ENCODE data around the gene SEC23B. TPM values are rescaled to one million over a fixed set of nuclear protein-coding genes. Genes with fewer than 3 reads are reported as not detected.

The SEC23B gene
- total and polyA plus RNA-seq, 2 experiments from 2014 or later: 27.2 to 66.6 TPM

DNA sequence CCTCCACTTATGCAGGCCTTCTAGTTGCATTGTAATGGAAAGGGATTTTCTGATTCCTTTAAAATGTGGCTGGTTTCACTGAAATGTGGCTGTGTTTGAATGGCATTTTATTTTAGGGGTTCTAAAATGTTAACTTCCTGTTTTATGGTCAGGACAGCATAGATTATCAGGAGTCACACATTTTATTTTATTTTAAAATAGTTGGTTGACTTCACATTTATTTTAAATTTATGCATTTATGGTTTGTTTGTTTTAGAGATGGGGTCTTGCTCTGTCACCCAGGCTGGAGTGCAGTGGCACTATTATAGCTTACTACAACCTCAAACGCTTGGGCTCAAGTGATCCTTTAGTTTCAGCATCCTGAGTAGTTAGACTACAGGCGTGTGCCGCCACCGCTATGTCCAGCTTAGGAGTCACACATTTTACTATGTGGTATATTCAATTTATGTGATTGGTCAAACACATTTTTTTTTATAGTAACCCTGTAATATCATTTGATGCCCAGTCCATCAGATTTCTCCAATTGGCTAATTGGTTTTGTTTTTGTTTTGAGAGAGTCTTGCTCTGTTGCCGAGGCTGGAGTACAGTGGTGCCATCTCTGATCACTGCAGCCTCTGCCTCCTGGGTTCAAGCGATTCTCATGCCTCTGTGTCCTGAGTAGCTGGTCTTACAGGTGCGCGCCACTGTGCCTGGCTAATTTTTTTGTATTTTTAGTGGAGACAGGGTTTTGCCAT is 82.4 kb downstream of the SEC23B start:
- Histone ChIP-seq H2AFZ (no peak overlapping the region), H4K20me1 (replicated peaks; ENCODE audit: insufficient read depth) (no peaks in the 10 kb centered on the region), H3K36me3 (ENCODE audit: insufficient read depth) (no peaks in the 10 kb centered on the region), H3K4me1 (ENCODE audit: insufficient read depth) (peaks cover 41% of the 10 kb centered on the region), H3K9me2 (ENCODE audit: insufficient read depth) (no peaks in the 10 kb centered on the region), H3F3A (replicated peaks; ENCODE audit: low read depth) (peaks cover 3% of the 10 kb centered on the region; the same call in 1 of the 2 replicates), H3K27me3 (ENCODE audit: insufficient read depth) (no peaks in the 10 kb centered on the region), H3K27ac (ENCODE audit: low read depth) (no peak overlapping the region; the same call in 1 of the 2 replicates), H3K79me2 (replicated peaks; ENCODE audit: insufficient read depth) (peaks cover 36% of the 10 kb centered on the region), H3K4me2 (peak overlapping the region; percentile 91), H3K4me3 (peak overlapping the region; percentile 85; the same call in 1 of the 2 replicates)
- Mint-ChIP-seq H3K27ac (peak overlapping the region; percentile 65), H3K4me1 (peaks cover 39% of the 10 kb centered on the region), H3K27me3 (ENCODE audit: insufficient read depth, low read depth, poor library complexity) (peaks cover 2% of the 10 kb centered on the region), H3K36me3 (ENCODE audit: low read depth) (peaks cover 4% of the 10 kb centered on the region; the same call in 2 of the 3 replicates), H3K9me3 (no peaks in the 10 kb centered on the region), H3K4me3 (peak overlapping the region; percentile 87)
- ATAC-seq: no peak
- DNase-seq (ENCODE audit: low spot score): no peak
- TF ChIP-seq, protein P1, sequence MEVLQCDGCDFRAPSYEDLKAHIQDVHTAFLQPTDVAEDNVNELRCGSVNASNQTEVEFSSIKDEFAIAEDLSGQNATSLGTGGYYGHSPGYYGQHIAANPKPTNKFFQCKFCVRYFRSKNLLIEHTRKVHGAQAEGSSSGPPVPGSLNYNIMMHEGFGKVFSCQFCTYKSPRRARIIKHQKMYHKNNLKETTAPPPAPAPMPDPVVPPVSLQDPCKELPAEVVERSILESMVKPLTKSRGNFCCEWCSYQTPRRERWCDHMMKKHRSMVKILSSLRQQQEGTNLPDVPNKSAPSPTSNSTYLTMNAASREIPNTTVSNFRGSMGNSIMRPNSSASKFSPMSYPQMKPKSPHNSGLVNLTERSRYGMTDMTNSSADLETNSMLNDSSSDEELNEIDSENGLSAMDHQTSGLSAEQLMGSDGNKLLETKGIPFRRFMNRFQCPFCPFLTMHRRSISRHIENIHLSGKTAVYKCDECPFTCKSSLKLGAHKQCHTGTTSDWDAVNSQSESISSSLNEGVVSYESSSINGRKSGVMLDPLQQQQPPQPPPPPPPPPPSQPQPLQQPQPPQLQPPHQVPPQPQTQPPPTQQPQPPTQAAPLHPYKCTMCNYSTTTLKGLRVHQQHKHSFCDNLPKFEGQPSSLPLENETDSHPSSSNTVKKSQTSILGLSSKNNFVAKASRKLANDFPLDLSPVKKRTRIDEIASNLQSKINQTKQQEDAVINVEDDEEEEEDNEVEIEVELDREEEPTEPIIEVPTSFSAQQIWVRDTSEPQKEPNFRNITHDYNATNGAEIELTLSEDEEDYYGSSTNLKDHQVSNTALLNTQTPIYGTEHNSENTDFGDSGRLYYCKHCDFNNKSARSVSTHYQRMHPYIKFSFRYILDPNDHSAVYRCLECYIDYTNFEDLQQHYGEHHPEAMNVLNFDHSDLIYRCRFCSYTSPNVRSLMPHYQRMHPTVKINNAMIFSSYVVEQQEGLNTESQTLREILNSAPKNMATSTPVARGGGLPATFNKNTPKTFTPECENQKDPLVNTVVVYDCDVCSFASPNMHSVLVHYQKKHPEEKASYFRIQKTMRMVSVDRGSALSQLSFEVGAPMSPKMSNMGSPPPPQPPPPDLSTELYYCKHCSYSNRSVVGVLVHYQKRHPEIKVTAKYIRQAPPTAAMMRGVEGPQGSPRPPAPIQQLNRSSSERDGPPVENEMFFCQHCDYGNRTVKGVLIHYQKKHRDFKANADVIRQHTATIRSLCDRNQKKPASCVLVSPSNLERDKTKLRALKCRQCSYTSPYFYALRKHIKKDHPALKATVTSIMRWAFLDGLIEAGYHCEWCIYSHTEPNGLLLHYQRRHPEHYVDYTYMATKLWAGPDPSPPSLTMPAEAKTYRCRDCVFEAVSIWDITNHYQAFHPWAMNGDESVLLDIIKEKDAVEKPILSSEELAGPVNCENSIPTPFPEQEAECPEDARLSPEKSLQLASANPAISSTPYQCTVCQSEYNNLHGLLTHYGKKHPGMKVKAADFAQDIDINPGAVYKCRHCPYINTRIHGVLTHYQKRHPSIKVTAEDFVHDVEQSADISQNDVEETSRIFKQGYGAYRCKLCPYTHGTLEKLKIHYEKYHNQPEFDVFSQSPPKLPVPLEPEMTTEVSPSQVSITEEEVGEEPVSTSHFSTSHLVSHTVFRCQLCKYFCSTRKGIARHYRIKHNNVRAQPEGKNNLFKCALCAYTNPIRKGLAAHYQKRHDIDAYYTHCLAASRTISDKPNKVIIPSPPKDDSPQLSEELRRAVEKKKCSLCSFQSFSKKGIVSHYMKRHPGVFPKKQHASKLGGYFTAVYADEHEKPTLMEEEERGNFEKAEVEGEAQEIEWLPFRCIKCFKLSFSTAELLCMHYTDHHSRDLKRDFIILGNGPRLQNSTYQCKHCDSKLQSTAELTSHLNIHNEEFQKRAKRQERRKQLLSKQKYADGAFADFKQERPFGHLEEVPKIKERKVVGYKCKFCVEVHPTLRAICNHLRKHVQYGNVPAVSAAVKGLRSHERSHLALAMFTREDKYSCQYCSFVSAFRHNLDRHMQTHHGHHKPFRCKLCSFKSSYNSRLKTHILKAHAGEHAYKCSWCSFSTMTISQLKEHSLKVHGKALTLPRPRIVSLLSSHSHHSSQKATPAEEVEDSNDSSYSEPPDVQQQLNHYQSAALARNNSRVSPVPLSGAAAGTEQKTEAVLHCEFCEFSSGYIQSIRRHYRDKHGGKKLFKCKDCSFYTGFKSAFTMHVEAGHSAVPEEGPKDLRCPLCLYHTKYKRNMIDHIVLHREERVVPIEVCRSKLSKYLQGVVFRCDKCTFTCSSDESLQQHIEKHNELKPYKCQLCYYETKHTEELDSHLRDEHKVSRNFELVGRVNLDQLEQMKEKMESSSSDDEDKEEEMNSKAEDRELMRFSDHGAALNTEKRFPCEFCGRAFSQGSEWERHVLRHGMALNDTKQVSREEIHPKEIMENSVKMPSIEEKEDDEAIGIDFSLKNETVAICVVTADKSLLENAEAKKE (CRISPR knock-in tag; IDR thresholded peaks at IDR 0.05): no peak
- TF ChIP-seq EZH2phosphoT487 (IDR thresholded peaks at IDR 0.05; ENCODE audit: unreplicated experiment) (no peak), CREB1 (CRISPR knock-in tag; IDR thresholded peaks at IDR 0.05; ENCODE audit: low read depth) (no peak), NANOG (IDR thresholded peaks at IDR 0.05; ENCODE audit: borderline replicate concordance) (no peak)
- TF ChIP-seq, protein P2, sequence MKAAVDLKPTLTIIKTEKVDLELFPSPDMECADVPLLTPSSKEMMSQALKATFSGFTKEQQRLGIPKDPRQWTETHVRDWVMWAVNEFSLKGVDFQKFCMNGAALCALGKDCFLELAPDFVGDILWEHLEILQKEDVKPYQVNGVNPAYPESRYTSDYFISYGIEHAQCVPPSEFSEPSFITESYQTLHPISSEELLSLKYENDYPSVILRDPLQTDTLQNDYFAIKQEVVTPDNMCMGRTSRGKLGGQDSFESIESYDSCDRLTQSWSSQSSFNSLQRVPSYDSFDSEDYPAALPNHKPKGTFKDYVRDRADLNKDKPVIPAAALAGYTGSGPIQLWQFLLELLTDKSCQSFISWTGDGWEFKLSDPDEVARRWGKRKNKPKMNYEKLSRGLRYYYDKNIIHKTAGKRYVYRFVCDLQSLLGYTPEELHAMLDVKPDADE (IDR thresholded peaks at IDR 0.05): no peak

All from GM23338 (cell line).